Activated CD4-positive, alpha-beta memory T cell treated with anti-CD3 and anti-CD28 coated beads for 36 hours (primary cell): Measurements from ENCODE around the gene SUCNR1. TPM values are rescaled to one million over a fixed set of nuclear protein-coding genes. Genes with fewer than 3 reads are reported as not detected.
"Not testable (repeated sequence)": the region's sequence is repeated elsewhere in the genome, so short reads cannot be mapped to it uniquely, and the experiment has no call there.

Experiments
- CTCF ChIA-PET: fragments of 350-600 bp; sonication (Branson Sonifier 250); formaldehyde crosslinking; loops from one replicate; lab custom pipeline; 2021; ENCODE audit warnings: antibody characterized with exemption, inconsistent platforms; lab: Charles Lee
- POLR2A ChIA-PET: fragments of 350-600 bp; sonication (Branson Sonifier 250); formaldehyde crosslinking; loops from one replicate; lab custom pipeline; 2021; ENCODE audit warnings: antibody characterized with exemption; lab: Charles Lee
- DNase-seq: peaks from one replicate; pipeline ENCODE4 v3.0.0-alpha.2; 2020
- H3K27ac Mint-ChIP-seq: one replicate; pipeline ENCODE4 v1.8.0; 2021; ENCODE audit warnings: mixed read lengths
- H3K27me3 Mint-ChIP-seq: one replicate; pipeline ENCODE4 v1.8.0; 2021; ENCODE audit warnings: mixed read lengths
- H3K36me3 Mint-ChIP-seq: one replicate; pipeline ENCODE4 v1.8.0; 2021; ENCODE audit warnings: mixed read lengths
- H3K4me1 Mint-ChIP-seq: one replicate; pipeline ENCODE4 v1.8.0; 2021; ENCODE audit warnings: low read depth, mixed read lengths
- H3K4me3 Mint-ChIP-seq: one replicate; pipeline ENCODE4 v1.8.0; 2021; ENCODE audit warnings: mild to moderate bottlenecking, mixed read lengths
- H3K9me3 Mint-ChIP-seq: one replicate; pipeline ENCODE4 v1.8.0; 2021; ENCODE audit warnings: mixed read lengths
- intact Hi-C: fragments of 100-400 bp; cut with micrococcal nuclease; formaldehyde crosslinking; loops from one replicate; pipeline ENCODE4 v1.15.1; 2023
- total RNA-seq, 2 experiments: library from RNA; stranded (reverse); gene quantifications; one replicate each; pipeline ENCODE4 v1.2.3, GENCODE V29; 2021

SUCNR1 gene
- total RNA-seq, 2 experiments from 2014 or later, result not detected

DNA sequence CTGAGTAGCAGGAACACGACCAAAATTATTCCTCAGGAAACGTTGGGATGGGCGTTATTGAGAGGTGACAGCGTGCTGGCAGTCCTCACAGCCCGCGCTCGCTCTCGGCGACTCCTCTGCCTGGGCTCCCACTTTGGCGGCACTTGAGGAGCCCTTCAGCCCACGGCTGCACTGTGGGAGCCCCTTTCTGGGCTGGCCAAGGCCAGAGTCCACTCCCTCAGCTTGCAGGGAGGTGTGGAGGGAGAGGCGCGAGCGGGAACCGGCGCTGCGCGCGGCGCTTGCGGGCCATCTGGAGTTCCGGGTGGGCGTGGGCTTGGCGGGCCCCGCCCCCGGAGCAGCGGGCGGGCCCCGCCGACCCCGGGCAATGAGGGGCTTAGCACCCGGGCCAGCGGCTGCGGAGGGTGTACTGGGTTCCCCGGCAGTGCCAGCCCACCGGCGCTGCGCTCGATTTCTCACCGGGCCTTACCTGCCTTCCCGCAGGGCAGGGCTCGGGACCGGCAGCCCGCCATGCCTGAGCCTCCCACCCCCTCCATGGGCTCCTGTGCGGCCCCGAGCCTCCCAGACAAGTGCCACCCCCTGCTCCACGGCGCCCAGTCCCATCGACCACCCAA lies 54.6 kb downstream of the SUCNR1 start:
- H3K27ac Mint-ChIP-seq, H3K27me3 Mint-ChIP-seq, intact Hi-C loops, H3K4me1 Mint-ChIP-seq, DNase-seq, CTCF ChIA-PET, H3K4me3 Mint-ChIP-seq, H3K9me3 Mint-ChIP-seq, H3K36me3 Mint-ChIP-seq, POLR2A ChIA-PET: not testable (repeated sequence)

DNA sequence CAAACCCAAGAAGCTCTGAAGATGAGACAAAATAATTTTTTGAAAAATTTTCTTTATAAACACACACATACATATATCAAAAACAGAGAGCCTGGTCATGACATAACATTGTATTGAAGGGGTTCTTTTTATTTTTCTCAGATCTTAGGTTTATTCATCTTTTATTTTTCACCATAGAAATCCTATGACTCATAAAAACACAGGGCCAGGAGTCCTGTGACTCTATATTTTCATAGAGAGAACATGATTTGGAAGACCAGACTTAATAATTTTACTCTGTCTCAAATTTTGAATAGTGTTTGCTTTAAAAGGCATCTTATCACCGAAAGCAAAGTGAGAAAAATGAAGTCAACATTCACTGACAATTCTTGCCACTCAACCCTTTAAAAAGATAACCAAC lies 57.7 kb downstream of the SUCNR1 start:
- CTCF ChIA-PET, result no interaction called here
- Mint-ChIP-seq H3K9me3 (no peaks in the 10 kb centered on the region), H3K27ac (no peak overlapping the region), H3K4me1 (no peaks in the 10 kb centered on the region), H3K27me3 (peaks cover 2% of the 10 kb centered on the region), H3K4me3 (no peak overlapping the region), H3K36me3 (no peaks in the 10 kb centered on the region)
- POLR2A ChIA-PET, result no interaction called here
- DNase-seq, result no peak
- intact Hi-C loops, result no loop called here

DNA sequence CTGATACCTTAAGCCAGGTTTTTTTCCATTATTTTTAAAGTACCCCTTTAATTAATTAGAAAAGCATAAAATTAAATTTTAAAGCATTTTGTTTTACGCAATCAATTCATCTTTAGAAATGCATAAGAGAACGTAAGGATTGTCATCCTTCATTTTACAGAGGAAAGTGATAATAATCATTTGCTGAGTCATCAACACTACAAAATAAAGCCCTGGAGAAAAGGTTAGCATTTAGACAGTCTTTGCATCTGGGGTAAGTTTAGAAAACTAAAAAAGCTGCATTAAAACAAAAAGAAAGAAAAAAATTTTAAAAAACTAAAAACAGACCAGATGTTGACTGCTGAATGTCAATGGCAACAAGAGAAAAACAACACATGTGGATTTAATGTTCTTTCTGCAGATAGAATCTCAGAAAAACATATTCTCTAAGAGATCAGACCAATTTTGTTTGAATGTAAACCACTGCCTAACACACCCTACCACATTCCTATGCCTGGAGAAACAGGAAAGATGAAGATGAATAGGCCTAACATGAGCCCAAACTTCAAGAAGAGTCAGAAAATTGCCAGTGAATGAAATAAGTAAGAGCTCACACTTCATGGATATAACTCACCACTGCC lies 59.9 kb downstream of the SUCNR1 start:
- Mint-ChIP-seq H3K27ac (no peak overlapping the region), H3K4me3 (no peak overlapping the region), H3K9me3 (no peaks in the 10 kb centered on the region), H3K4me1 (no peaks in the 10 kb centered on the region), H3K27me3 (no peaks in the 10 kb centered on the region), H3K36me3 (no peaks in the 10 kb centered on the region)
- POLR2A ChIA-PET, result no interaction called here
- intact Hi-C loops, result no loop called here
- CTCF ChIA-PET, result no interaction called here
- DNase-seq, result no peak

Other genes starting within 250 kb of the SUCNR1 start
- not detected for gene AADACL2, start 139.7 kb upstream of the SUCNR1 start, total RNA-seq
- not detected for gene AADAC, start 59.5 kb upstream of the SUCNR1 start, total RNA-seq